Natural killer cell (primary cell): ENCODE results near the gene TCF19. TPM values are rescaled to one million over a fixed set of nuclear protein-coding genes. Genes with fewer than 3 reads are reported as not detected.

ENCODE experiments used
- ATAC-seq, 3 donors: fragments of 150-1000 bp in 2 of 3; fragments of 200-7000 bp in 1 of 3; cut with Tn5 transposase; 1 replicate in 1 of 3; 2 replicates in 2 of 3; pipeline ENCODE4 v1.10.0; 2021; ENCODE audit warnings: mild to moderate bottlenecking in 2 of 3, moderate library complexity in 2 of 3
- DNase-seq, 2 donors: peaks; one replicate each; pipeline versions ENCODE4 v3.0.0 to v3.0.0-alpha.2; 2013 to 2021; ENCODE audit warnings: mixed read lengths in 1 of 2
- H3K27ac ChIP-seq: one replicate; pipeline ENCODE4 v1.5.1; 2013; ENCODE audit warnings: mild to moderate bottlenecking, low read length
- H3K27me3 ChIP-seq: one replicate; pipeline ENCODE4 v1.6.1; 2013; ENCODE audit warnings: low read length; ENCODE audit not compliant: control insufficient read depth, insufficient read depth
- H3K36me3 ChIP-seq: one replicate; pipeline ENCODE4 v1.6.1; 2013; ENCODE audit warnings: low read length; ENCODE audit not compliant: control insufficient read depth, insufficient read depth
- H3K4me1 ChIP-seq: one replicate; pipeline ENCODE4 v1.6.1; 2013; ENCODE audit warnings: low read length; ENCODE audit not compliant: control insufficient read depth, insufficient read depth
- H3K4me3 ChIP-seq: one replicate; pipeline ENCODE4 v1.5.1; 2013; ENCODE audit warnings: low read length
- H3K9me3 ChIP-seq: one replicate; pipeline ENCODE4 v1.6.1; 2013; ENCODE audit warnings: low read length; ENCODE audit not compliant: control insufficient read depth, insufficient read depth
- H3K27ac Mint-ChIP-seq, 2 donors: one replicate each; pipeline ENCODE4 v1.8.0; 2022; ENCODE audit warnings: mild to moderate bottlenecking in 2 of 2, mixed read lengths in 2 of 2, moderate library complexity in 1 of 2
- H3K27me3 Mint-ChIP-seq, 2 donors: one replicate each; pipeline ENCODE4 v1.8.0; 2022; ENCODE audit warnings: low read depth in 2 of 2, mixed read lengths in 2 of 2
- H3K36me3 Mint-ChIP-seq: one replicate; pipeline ENCODE4 v1.8.0; 2022; ENCODE audit warnings: mixed read lengths
- H3K4me1 Mint-ChIP-seq, 2 donors: one replicate each; pipeline ENCODE4 v1.8.0; 2022; ENCODE audit warnings: mixed read lengths in 2 of 2
- H3K4me3 Mint-ChIP-seq: one replicate; pipeline ENCODE4 v1.8.0; 2022; ENCODE audit warnings: mild to moderate bottlenecking, moderate library complexity, mixed read lengths
- H3K9me3 Mint-ChIP-seq, 2 donors: one replicate each; pipeline ENCODE4 v1.8.0; 2022; ENCODE audit warnings: mixed read lengths in 2 of 2
- CTCF ChIP-seq: fragments of 200-600 bp; IDR thresholded peaks from one replicate; pipeline ENCODE4 v1.8.0; 2022; ENCODE audit warnings: antibody characterized with exemption
- WGBS: methylation state at CpG from one replicate; pipeline ENCODE4 v1.1.7; 2013; ENCODE audit warnings: missing lambda C conversion rate; ENCODE audit not compliant: insufficient coverage; 5-methylcytosine and 5-hydroxymethylcytosine counted together
- intact Hi-C: fragments of 100-400 bp; cut with micrococcal nuclease; formaldehyde crosslinking; loops from one replicate; pipeline ENCODE4 v1.14.2; 2022
- total RNA-seq, 4 donors: library from RNA; stranded (reverse); fragments of 120-200 nt in 1 of 4; gene quantifications; one replicate each; pipeline versions ENCODE4 v1.2.3 to v1.2.4, GENCODE V29; 2013 to 2022

The TCF19 gene
- total RNA-seq, 3 donors from 2014 or later (not counting 1 experiment from before 2014, with no cell fraction given) = 7.2 to 12.0 (median 9.2) TPM

DNA sequence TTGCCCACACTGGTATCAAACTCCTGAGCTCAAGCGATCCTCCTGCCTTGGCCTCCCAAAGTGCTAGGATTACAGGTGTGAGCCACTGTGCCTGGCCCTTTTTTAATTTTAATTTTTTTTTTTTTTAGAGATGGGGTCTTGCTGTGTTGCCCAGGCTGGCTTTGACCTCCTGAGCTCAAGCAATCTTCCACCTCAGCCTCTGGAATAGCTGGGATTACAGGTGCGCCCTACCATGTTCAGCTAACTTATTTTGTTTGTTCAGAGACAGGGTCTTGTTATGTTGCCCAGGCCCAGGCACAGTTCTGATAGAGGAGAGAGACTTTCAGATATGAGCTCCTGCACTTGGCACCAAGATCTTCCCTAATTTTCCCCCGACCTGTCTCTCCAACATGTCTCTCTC lies 27.6 kb upstream of the TCF19 start:
- 84% methylated on average over 3 of the region's 3 CpGs for WGBS

DNA sequence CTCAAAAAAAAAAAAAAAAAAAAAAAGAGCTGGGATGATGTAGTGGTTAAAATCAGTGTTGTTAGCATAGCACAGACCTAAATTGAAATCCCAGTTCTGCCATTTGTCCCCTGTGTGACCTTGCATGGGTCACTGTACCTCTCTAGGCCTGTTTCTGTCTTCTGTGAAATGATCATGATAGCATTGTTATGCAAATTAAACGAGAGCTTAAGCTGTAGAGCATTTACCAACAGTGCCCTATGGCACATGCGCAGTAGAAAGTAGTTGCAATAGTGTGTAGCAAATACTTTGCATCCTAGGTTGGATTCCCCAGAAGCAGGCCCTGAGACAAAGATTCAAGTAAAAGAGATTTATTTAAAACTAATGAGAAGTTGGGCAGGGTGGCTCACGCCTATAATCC lies 26.8 kb upstream of the TCF19 start:
- no peak overlapping the region for H3K4me3 ChIP-seq
- H3K4me1 ChIP-seq = no peaks in the 10 kb centered on the region
- Mint-ChIP-seq H3K4me3 (no peak overlapping the region), H3K36me3 (no peaks in the 10 kb centered on the region), H3K4me1 (peaks cover 5% of the 10 kb centered on the region in 2 donors), H3K27me3 (peaks cover 6 to 11% of the 10 kb centered on the region in 2 donors), H3K9me3 (no peaks in the 10 kb centered on the region), H3K27ac (no peak overlapping the region)
- TF ChIP-seq CTCF = no peak
- WGBS = 88% methylated on average over 3 of the region's 3 CpGs
- H3K36me3 ChIP-seq = no peaks in the 10 kb centered on the region
- H3K27ac ChIP-seq = no peak overlapping the region
- intact Hi-C loops = no loop called here
- ATAC-seq (no peak), DNase-seq (no peak)
- no peaks in the 10 kb centered on the region for H3K9me3 ChIP-seq
- no peaks in the 10 kb centered on the region for H3K27me3 ChIP-seq

More for the DNA sequence above, 27.6 kb upstream of the TCF19 start:
- Histone ChIP-seq H3K9me3 (no peaks in the 10 kb centered on the region), H3K27me3 (no peaks in the 10 kb centered on the region), H3K4me3 (no peak overlapping the region), H3K36me3 (no peaks in the 10 kb centered on the region), H3K27ac (no peak overlapping the region), H3K4me1 (no peaks in the 10 kb centered on the region)
- no peaks in the 10 kb centered on the region for H3K36me3 Mint-ChIP-seq
- TF ChIP-seq CTCF = no peak
- no peak overlapping the region for H3K27ac Mint-ChIP-seq
- ATAC-seq (no peak), DNase-seq (no peak)
- H3K4me3 Mint-ChIP-seq = no peak overlapping the region
- H3K9me3 Mint-ChIP-seq = no peaks in the 10 kb centered on the region
- H3K27me3 Mint-ChIP-seq = peaks cover 6 to 12% of the 10 kb centered on the region in 2 donors
- peaks cover 5% of the 10 kb centered on the region in 2 donors for H3K4me1 Mint-ChIP-seq
- intact Hi-C loops = no loop called here

DNA sequence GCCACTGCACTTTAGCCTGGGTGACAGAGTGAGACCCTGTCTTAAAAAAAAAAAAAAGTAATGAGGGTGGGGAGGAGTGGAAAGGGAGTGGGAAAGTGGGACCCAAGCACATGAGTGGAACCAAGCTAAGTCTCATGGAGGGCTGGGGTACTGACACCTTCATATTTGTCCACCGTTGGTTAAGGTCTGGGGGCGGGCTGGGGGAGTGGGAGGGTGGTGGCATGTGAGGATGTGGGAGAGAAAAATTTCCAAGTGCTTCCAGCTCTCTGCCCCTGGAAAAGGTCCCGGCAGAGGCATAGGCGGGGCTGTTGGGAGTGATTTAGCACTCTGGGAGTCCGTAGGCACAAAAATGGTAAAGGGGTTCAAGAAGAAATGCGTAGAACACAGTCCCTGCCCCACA lies 25.6 kb upstream of the TCF19 start:
- 90% methylated on average over 6 of the region's 6 CpGs for WGBS
- Mint-ChIP-seq H3K4me3 (no peak overlapping the region), H3K9me3 (no peaks in the 10 kb centered on the region), H3K27me3 (peaks cover 5 to 10% of the 10 kb centered on the region in 2 donors), H3K4me1 (peaks cover 10% of the 10 kb centered on the region in 2 donors), H3K36me3 (no peaks in the 10 kb centered on the region), H3K27ac (no peak overlapping the region)
- intact Hi-C loops = no loop called here
- TF ChIP-seq CTCF = no peak
- Histone ChIP-seq H3K4me1 (peaks cover 4% of the 10 kb centered on the region), H3K9me3 (no peaks in the 10 kb centered on the region), H3K27ac (no peak overlapping the region), H3K4me3 (no peak overlapping the region), H3K36me3 (no peaks in the 10 kb centered on the region), H3K27me3 (no peaks in the 10 kb centered on the region)
- no peak for ATAC-seq
- no peak for DNase-seq

- no peak for DNase-seq
- 86% methylated on average over 6 of the region's 10 CpGs for WGBS
- no peak for ATAC-seq
- peaks cover 0 to 3% of the 10 kb centered on the region in 2 donors for H3K27me3 Mint-ChIP-seq
- Histone ChIP-seq H3K4me3 (no peak overlapping the region), H3K36me3 (no peaks in the 10 kb centered on the region), H3K27me3 (no peaks in the 10 kb centered on the region), H3K9me3 (no peaks in the 10 kb centered on the region), H3K27ac (no peak overlapping the region), H3K4me1 (peaks cover 6% of the 10 kb centered on the region)
- H3K4me3 Mint-ChIP-seq = no peak overlapping the region
- no peaks in the 10 kb centered on the region for H3K36me3 Mint-ChIP-seq
- intact Hi-C loops = no loop called here
- H3K4me1 Mint-ChIP-seq = peaks cover 5 to 6% of the 10 kb centered on the region in 2 donors
- no peaks in the 10 kb centered on the region for H3K9me3 Mint-ChIP-seq
- no peak for TF ChIP-seq CTCF
- H3K27ac Mint-ChIP-seq = no peak overlapping the region
Measured at GRCh38 chr6:31135710-31136109, 22.7 kb upstream of the TCF19 start.
